Pulmonary artery endothelial cell (primary cell): ENCODE results near the gene GPS1. TPM values are rescaled to one million over a fixed set of nuclear protein-coding genes. Genes with fewer than 3 reads are reported as not detected.

Source experiments
- DNase-seq: peaks from one replicate; pipeline ENCODE4 v3.0.0-alpha.2; 2011; ENCODE audit warnings: low read depth, low spot score
- total RNA-seq: library from RNA; depleted of rRNA; stranded (reverse); fragments of >200 nt; gene quantifications from 2 replicates; pipeline ENCODE4 v1.2.3, GENCODE V29; 2014

The GPS1 gene
- total RNA-seq, 1 donor from 2014 or later: 110 TPM

- no peak for DNase-seq
Measured at GRCh38 chr17:82100502-82101298, 49.0 kb downstream of the GPS1 start.

GRCh38 chr17:82101301-82101715, 49.6 kb downstream of the GPS1 start:
- DNase-seq: no peak

- DNase-seq: no peak
Measured at GRCh38 chr17:82101767-82102679, 50.3 kb downstream of the GPS1 start.

- no peak for DNase-seq
Measured at GRCh38 chr17:82103553-82104451, 52.1 kb downstream of the GPS1 start.

- DNase-seq: no peak
Measured at GRCh38 chr17:82104797-82105416, 53.2 kb downstream of the GPS1 start.

- no peak for DNase-seq
Measured at GRCh38 chr17:82105417-82105881, 53.8 kb downstream of the GPS1 start.

GRCh38 chr17:82105882-82106687, 54.4 kb downstream of the GPS1 start:
- no peak for DNase-seq

- DNase-seq: no peak
Measured at GRCh38 chr17:82106688-82107305, 55.1 kb downstream of the GPS1 start.

Other genes starting within 250 kb of the GPS1 start
- gene GCGR, start 247.7 kb upstream of the GPS1 start, total RNA-seq: not detected in 2 replicates
- 95.8 and 149 TPM in 2 replicates for gene MCRIP1, start 218.6 kb upstream of the GPS1 start, total RNA-seq
- not detected in 2 replicates for gene PPP1R27, start 216.8 kb upstream of the GPS1 start, total RNA-seq
- 1,184 and 1,197 TPM in 2 replicates for gene P4HB, start 191.4 kb upstream of the GPS1 start, total RNA-seq
- 135 and 168 TPM in 2 replicates for gene ARHGDIA, start 180.6 kb upstream of the GPS1 start, total RNA-seq
- gene ALYREF, start 160.3 kb upstream of the GPS1 start, total RNA-seq: 228 and 268 TPM in 2 replicates
- gene ANAPC11, start 160.2 kb upstream of the GPS1 start, total RNA-seq: 114 and 167 TPM in 2 replicates
- gene NPB, start 149.7 kb upstream of the GPS1 start, total RNA-seq: 0.11 and 0.20 TPM in 2 replicates
- gene PCYT2, start 140.5 kb upstream of the GPS1 start, total RNA-seq: 46.2 and 53.6 TPM in 2 replicates
- gene SIRT7, start 133.7 kb upstream of the GPS1 start, total RNA-seq: 19.1 and 28.3 TPM in 2 replicates
- gene MAFG, start 124.2 kb upstream of the GPS1 start, total RNA-seq: 18.3 and 24.2 TPM in 2 replicates
- gene PYCR1, start 114.6 kb upstream of the GPS1 start, total RNA-seq: 98.3 and 122 TPM in 2 replicates
- gene MYADML2, start 104.7 kb upstream of the GPS1 start, total RNA-seq: not detected in 2 replicates
- gene NOTUM, start 90.7 kb upstream of the GPS1 start, total RNA-seq: 0.07 TPM in 1 of 2 replicates, not detected in the other
- 20.4 and 25.5 TPM in 2 replicates for gene ASPSCR1, start 74.3 kb upstream of the GPS1 start, total RNA-seq
- gene CENPX, start 29.0 kb upstream of the GPS1 start, total RNA-seq: 39.0 and 40.9 TPM in 2 replicates
- gene LRRC45, start 28.6 kb upstream of the GPS1 start, total RNA-seq: 20.2 and 30.5 TPM in 2 replicates
- gene RAC3, start 20.2 kb upstream of the GPS1 start, total RNA-seq: 16.9 and 45.4 TPM in 2 replicates
- gene DCXR, start 14.2 kb upstream of the GPS1 start, total RNA-seq: 51.8 and 56.6 TPM in 2 replicates
- 25.7 and 29.9 TPM in 2 replicates for gene RFNG, start 87 bp upstream of the GPS1 start, total RNA-seq
- gene DUS1L, start 13.9 kb downstream of the GPS1 start, total RNA-seq: 66.1 and 84.1 TPM in 2 replicates
- gene FASN, start 46.3 kb downstream of the GPS1 start, total RNA-seq: 98.9 and 106 TPM in 2 replicates
- 6.9 and 9.3 TPM in 2 replicates for gene CCDC57, start 160.9 kb downstream of the GPS1 start, total RNA-seq
- 101 and 137 TPM in 2 replicates for gene SLC16A3, start 177.1 kb downstream of the GPS1 start, total RNA-seq
- 58.5 and 58.9 TPM in 2 replicates for gene CSNK1D, start 221.8 kb downstream of the GPS1 start, total RNA-seq